A673 (cell line): ENCODE measurements around the gene CPHXL2. TPM values are rescaled to one million over a fixed set of nuclear protein-coding genes. Genes with fewer than 3 reads are reported as not detected.

Experiments used
- BruUV-seq: library from RNA; stranded (reverse); fragments of 400-500 nt; replicated peaks from 2 replicates; lab custom pipeline; 2021; lab: Mats Ljungman, UMichigan
- CTCF ChIA-PET: fragments of 300-600 bp; sonication (Branson Sonifier 250); formaldehyde crosslinking; loops from one replicate; lab custom pipeline; 2022; ENCODE audit warnings: antibody characterized with exemption; lab: Charles Lee
- POLR2A ChIA-PET: fragments of 300-600 bp; sonication (Branson Sonifier 250); formaldehyde crosslinking; loops from one replicate; lab custom pipeline; 2022; ENCODE audit warnings: antibody characterized with exemption; ENCODE audit not compliant: low non-redundant PET; lab: Charles Lee
- DNase-seq: peaks from one replicate; pipeline ENCODE4 v3.0.0-alpha.2; 2015; ENCODE audit warnings: low spot score
- H3K27ac ChIP-seq: fragments of 200-600 bp; sonication (generic); 2 replicates; pipeline ENCODE4 v1.5.1; 2016; ENCODE audit warnings: mixed run types, low read depth, mild to moderate bottlenecking, mixed read lengths, antibody characterized with exemption, low read length; ENCODE audit not compliant: poor library complexity, severe bottlenecking
- H3K27me3 ChIP-seq: fragments of 200-600 bp; sonication (generic); replicated peaks from 2 replicates; pipeline ENCODE4 v1.6.1; 2017; ENCODE audit warnings: mixed run types, low read depth, mild to moderate bottlenecking, mixed read lengths, antibody characterized with exemption, low read length; ENCODE audit not compliant: insufficient read depth, poor library complexity
- H3K36me3 ChIP-seq: fragments of 200-600 bp; sonication (generic); 2 replicates; pipeline ENCODE4 v1.6.1; 2016; ENCODE audit warnings: mixed run types, mild to moderate bottlenecking, mixed read lengths, antibody characterized with exemption, low read length; ENCODE audit not compliant: insufficient read depth, poor library complexity, severe bottlenecking
- H3K4me1 ChIP-seq: fragments of 200-600 bp; sonication (generic); 2 replicates; pipeline ENCODE4 v1.6.1; 2017; ENCODE audit warnings: mixed run types, mild to moderate bottlenecking, mixed read lengths, antibody characterized with exemption, low read length; ENCODE audit not compliant: insufficient read depth, poor library complexity, severe bottlenecking
- H3K4me3 ChIP-seq: fragments of 200-600 bp; sonication (generic); 2 replicates; pipeline ENCODE4 v1.5.1; 2016; ENCODE audit warnings: low read depth, mixed run types, mild to moderate bottlenecking, mixed read lengths, low read length; ENCODE audit not compliant: poor library complexity, severe bottlenecking
- H3K9me3 ChIP-seq: fragments of 200-600 bp; sonication (generic); 2 replicates; pipeline ENCODE4 v1.6.1; 2016; ENCODE audit warnings: mixed run types, low read depth, mild to moderate bottlenecking, mixed read lengths, antibody characterized with exemption, low read length; ENCODE audit not compliant: poor library complexity, severe bottlenecking
- CTCF ChIP-seq: fragments of 300-800, 200-600 bp; sonication (generic); conservative IDR thresholded peaks from 2 replicates; pipeline ENCODE4 v1.5.1; 2017; ENCODE audit warnings: low read depth, mild to moderate bottlenecking, antibody characterized with exemption, low read length, moderate library complexity, mixed read lengths
- EZH2 ChIP-seq: fragments of 200-600 bp; sonication (generic); IDR thresholded peaks from 2 replicates; pipeline ENCODE4 v1.6.1; 2017; ENCODE audit warnings: borderline replicate concordance, low read depth, mild to moderate bottlenecking, mixed read lengths, antibody characterized with exemption, low read length; ENCODE audit not compliant: poor library complexity, severe bottlenecking
- intact Hi-C: fragments of 100-400 bp; cut with micrococcal nuclease; formaldehyde crosslinking; loops from one replicate; pipeline ENCODE4 v1.10.0; 2022; ENCODE audit not compliant: unreplicated experiment
- total RNA-seq: library from RNA; stranded (reverse); gene quantifications from 2 replicates; pipeline ENCODE4 v1.2.3, GENCODE V29; 2021

Gene CPHXL2
- total RNA-seq, 1 experiment from 2014 or later, result not detected

- peak overlapping the region; percentile 43 for H3K27ac ChIP-seq
- peaks cover 16% of the 10 kb centered on the region for H3K4me1 ChIP-seq
- H3K4me3 ChIP-seq, result no peak overlapping the region
- H3K36me3 ChIP-seq, result peaks cover 40% of the 10 kb centered on the region
- no peaks in the 10 kb centered on the region for H3K9me3 ChIP-seq
- intact Hi-C loops, result loop anchor here (2.0 to 5.0 kb wide), 2 partner anchors 22 to 137 kb away; partner anchors contain the start of genes KARS1 and TERF2IP
- ChIA-PET CTCF (no interaction called here), POLR2A (no interaction called here)
- no TSS peak for BruUV-seq
- peak; percentile 69 for DNase-seq
- no peak for TF ChIP-seq CTCF
- no peak for TF ChIP-seq EZH2
- no peaks in the 10 kb centered on the region for H3K27me3 ChIP-seq
Observed at GRCh38 chr16:75624921-75625334, 51.9 kb downstream of the CPHXL2 start.

GRCh38 chr16:75622761-75623605, 53.8 kb downstream of the CPHXL2 start, which contains the start of gene ADAT1:
TSS of gene ADAT1 (minus strand) at chr16:75623281. CDS start at chr16:75620799, 2,482 bp downstream.
- H3K9me3 ChIP-seq, result no peaks in the 10 kb centered on the region
- BruUV-seq, result TSS peak; percentile 83
- peaks cover 31% of the 10 kb centered on the region for H3K36me3 ChIP-seq
- ChIA-PET CTCF (interaction anchor here (0.5 to 0.6 kb wide), 2 partner anchors 86 to 424 kb away, joined by 3 to 8 read pairs; no protein-coding TSS in a partner anchor), POLR2A (interaction anchor here (0.6 kb wide), 1 partner anchor 80 kb away, joined by 3 read pairs; no protein-coding TSS in a partner anchor)
- peaks cover 16% of the 10 kb centered on the region for H3K4me1 ChIP-seq
- H3K27me3 ChIP-seq, result no peaks in the 10 kb centered on the region
- TF ChIP-seq CTCF (no peak), EZH2 (no peak)
- peak within 1 kb of the TSS; percentile 91 for H3K27ac ChIP-seq
- intact Hi-C loops, result loop anchor here (2.0 to 5.0 kb wide), 2 partner anchors 139 to 158 kb away; partner anchors contain the start of gene TMEM170A
- H3K4me3 ChIP-seq, result peak within 1 kb of the TSS; percentile 70
- DNase-seq, result peak; percentile 99

- H3K4me1 ChIP-seq, result peaks cover 16% of the 10 kb centered on the region
- H3K36me3 ChIP-seq, result peaks cover 24% of the 10 kb centered on the region
- peak; percentile 57 for DNase-seq
- ChIA-PET POLR2A (interaction anchor here (1.0 kb wide), 1 partner anchor 211 kb away, joined by 6 read pairs; no protein-coding TSS in a partner anchor), CTCF (interaction anchor here (0.5 to 1.1 kb wide), 2 partner anchors 104 to 150 kb away, joined by 3 to 4 read pairs; no protein-coding TSS in a partner anchor)
- H3K4me3 ChIP-seq, result peak overlapping the region; percentile 70
- BruUV-seq, result no TSS peak
- H3K27ac ChIP-seq, result no peak overlapping the region
- H3K27me3 ChIP-seq, result no peaks in the 10 kb centered on the region
- TF ChIP-seq EZH2 (no peak), CTCF (peak; percentile 67)
- intact Hi-C loops, result loop anchor here (1.0 to 5.0 kb wide), 2 partner anchors 141 to 150 kb away; no protein-coding TSS in a partner anchor
- H3K9me3 ChIP-seq, result no peaks in the 10 kb centered on the region
Observed at GRCh38 chr16:75621170-75621477, 55.7 kb downstream of the CPHXL2 start.
